Activated B cell treated with CpG ODN at 0.5 μM for 24 hours (primary cell): Measurements from ENCODE around the gene TRIL. TPM values are rescaled to one million over a fixed set of nuclear protein-coding genes. Genes with fewer than 3 reads are reported as not detected.
A peak's percentile ranks its signal among the peaks of the same experiment; 100 is the strongest.

Experiments used
- ATAC-seq: fragments of 200-7000 bp; cut with Tn5 transposase; one replicate; pipeline ENCODE4 v1.10.0; 2021; ENCODE audit warnings: low read depth, mild to moderate bottlenecking, moderate library complexity
- CTCF ChIA-PET: fragments of 350-600 bp; sonication (Branson Sonifier 250); formaldehyde crosslinking; loops from one replicate; lab custom pipeline; 2021; ENCODE audit warnings: antibody characterized with exemption; lab: Charles Lee
- POLR2A ChIA-PET: fragments of 350-600 bp; sonication (Branson Sonifier 250); formaldehyde crosslinking; loops from one replicate; lab custom pipeline; 2021; ENCODE audit warnings: antibody characterized with exemption; lab: Charles Lee
- DNase-seq: peaks from one replicate; pipeline ENCODE4 v3.0.0; 2022
- H3K27ac Mint-ChIP-seq: one replicate; pipeline ENCODE4 v1.8.0; 2020; ENCODE audit warnings: mixed read lengths
- H3K27me3 Mint-ChIP-seq: one replicate; pipeline ENCODE4 v1.8.0; 2021; ENCODE audit warnings: mixed read lengths
- H3K36me3 Mint-ChIP-seq: one replicate; pipeline ENCODE4 v1.8.0; 2021; ENCODE audit warnings: low read depth, mixed read lengths
- H3K4me1 Mint-ChIP-seq: one replicate; pipeline ENCODE4 v1.8.0; 2021; ENCODE audit warnings: mixed read lengths
- H3K4me3 Mint-ChIP-seq: one replicate; pipeline ENCODE4 v1.8.0; 2020; ENCODE audit warnings: mild to moderate bottlenecking, mixed read lengths
- H3K9me3 Mint-ChIP-seq: one replicate; pipeline ENCODE4 v1.8.0; 2020; ENCODE audit warnings: mixed read lengths
- intact Hi-C: fragments of 100-400 bp; cut with micrococcal nuclease; formaldehyde crosslinking; loops from one replicate; pipeline ENCODE4 v1.15.1; 2024
- total RNA-seq: library from RNA; stranded (reverse); gene quantifications from 2 replicates; pipeline ENCODE4 v1.2.3, GENCODE V29; 2022
- TF ChIP-seq, protein P1 (sequence below): fragments of 200-600 bp; IDR thresholded peaks from one replicate; pipeline ENCODE4 v1.8.0; 2022; ENCODE audit warnings: antibody characterized with exemption, mild to moderate bottlenecking

TRIL gene
- total RNA-seq, 1 donor from 2014 or later: not detected

DNA sequence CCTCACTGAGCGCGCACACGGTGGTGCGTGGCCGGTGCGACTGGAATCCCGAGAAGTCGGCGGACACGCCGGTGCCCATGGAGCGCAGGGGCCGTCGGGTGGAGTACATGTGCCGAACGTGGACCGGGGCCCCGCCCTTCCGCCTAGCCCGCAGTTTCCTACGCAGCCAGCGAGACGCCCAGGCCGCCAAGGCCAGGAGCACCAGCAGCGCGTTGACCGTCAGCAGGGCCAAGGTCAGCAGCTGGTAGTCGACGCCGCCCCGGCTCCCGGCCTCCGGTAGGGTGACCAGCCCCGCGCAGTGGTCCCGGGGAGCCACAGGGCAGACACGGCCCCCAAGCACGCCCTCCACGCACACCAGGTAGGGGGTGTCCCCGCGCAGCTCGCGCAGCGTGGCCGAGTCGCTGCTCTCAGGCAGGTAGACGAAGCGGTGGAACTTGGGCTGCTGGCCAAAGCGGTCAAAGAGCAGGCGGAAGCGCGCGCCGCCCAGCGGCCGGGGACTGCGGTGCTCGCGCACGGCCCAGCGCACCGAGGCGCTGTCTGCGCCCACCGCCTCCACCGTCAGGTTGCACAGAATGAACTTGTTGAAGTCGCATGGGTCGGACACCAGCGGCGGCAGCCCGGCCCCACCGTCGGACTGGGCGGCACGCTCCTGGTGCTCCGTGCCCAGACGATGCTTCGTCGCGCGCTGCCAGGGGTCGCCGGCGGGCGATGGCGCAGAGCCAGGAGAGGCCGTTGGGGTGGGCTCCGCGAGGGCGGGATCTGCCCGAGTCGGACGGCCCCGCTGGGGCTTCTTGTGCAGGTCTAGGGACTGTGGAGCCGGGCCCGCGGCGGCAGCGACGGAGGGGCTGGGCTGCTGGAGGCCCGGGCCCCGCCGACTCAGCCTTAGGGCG, 2.2 kb downstream of the TRIL start:
- H3K36me3 Mint-ChIP-seq: no peaks in the 10 kb centered on the region
- ChIA-PET CTCF (interaction anchor here (1.0 to 1.4 kb wide), 2 partner anchors 29 to 151 kb away, joined by 3 to 7 read pairs; no protein-coding TSS in a partner anchor), POLR2A (no interaction called here)
- no peak overlapping the region for H3K27ac Mint-ChIP-seq
- no peaks in the 10 kb centered on the region for H3K9me3 Mint-ChIP-seq
- TF ChIP-seq, protein P1, sequence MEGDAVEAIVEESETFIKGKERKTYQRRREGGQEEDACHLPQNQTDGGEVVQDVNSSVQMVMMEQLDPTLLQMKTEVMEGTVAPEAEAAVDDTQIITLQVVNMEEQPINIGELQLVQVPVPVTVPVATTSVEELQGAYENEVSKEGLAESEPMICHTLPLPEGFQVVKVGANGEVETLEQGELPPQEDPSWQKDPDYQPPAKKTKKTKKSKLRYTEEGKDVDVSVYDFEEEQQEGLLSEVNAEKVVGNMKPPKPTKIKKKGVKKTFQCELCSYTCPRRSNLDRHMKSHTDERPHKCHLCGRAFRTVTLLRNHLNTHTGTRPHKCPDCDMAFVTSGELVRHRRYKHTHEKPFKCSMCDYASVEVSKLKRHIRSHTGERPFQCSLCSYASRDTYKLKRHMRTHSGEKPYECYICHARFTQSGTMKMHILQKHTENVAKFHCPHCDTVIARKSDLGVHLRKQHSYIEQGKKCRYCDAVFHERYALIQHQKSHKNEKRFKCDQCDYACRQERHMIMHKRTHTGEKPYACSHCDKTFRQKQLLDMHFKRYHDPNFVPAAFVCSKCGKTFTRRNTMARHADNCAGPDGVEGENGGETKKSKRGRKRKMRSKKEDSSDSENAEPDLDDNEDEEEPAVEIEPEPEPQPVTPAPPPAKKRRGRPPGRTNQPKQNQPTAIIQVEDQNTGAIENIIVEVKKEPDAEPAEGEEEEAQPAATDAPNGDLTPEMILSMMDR: no peak
- H3K27me3 Mint-ChIP-seq: peaks cover 50% of the 10 kb centered on the region
- peak; percentile 34 for ATAC-seq
- intact Hi-C loops: loop anchor here (10.0 kb wide), 1 partner anchor 1761 kb away; no protein-coding TSS in a partner anchor
- DNase-seq: peak; percentile 20
- peak overlapping the region; percentile 56 for H3K4me3 Mint-ChIP-seq
- peaks cover 14% of the 10 kb centered on the region for H3K4me1 Mint-ChIP-seq

GRCh38 chr7:28955356-28955717, 2.8 kb downstream of the TRIL start:
- Mint-ChIP-seq H3K27me3 (peaks cover 54% of the 10 kb centered on the region), H3K4me1 (peaks cover 14% of the 10 kb centered on the region), H3K4me3 (peak overlapping the region; percentile 22), H3K27ac (no peak overlapping the region), H3K9me3 (no peaks in the 10 kb centered on the region), H3K36me3 (no peaks in the 10 kb centered on the region)
- ATAC-seq (no peak), DNase-seq (no peak)
- intact Hi-C loops: loop anchor here (10.0 kb wide), 1 partner anchor 1761 kb away; no protein-coding TSS in a partner anchor
- CTCF ChIA-PET: no interaction called here
- POLR2A ChIA-PET: no interaction called here
- TF ChIP-seq, protein P1: no peak

DNA sequence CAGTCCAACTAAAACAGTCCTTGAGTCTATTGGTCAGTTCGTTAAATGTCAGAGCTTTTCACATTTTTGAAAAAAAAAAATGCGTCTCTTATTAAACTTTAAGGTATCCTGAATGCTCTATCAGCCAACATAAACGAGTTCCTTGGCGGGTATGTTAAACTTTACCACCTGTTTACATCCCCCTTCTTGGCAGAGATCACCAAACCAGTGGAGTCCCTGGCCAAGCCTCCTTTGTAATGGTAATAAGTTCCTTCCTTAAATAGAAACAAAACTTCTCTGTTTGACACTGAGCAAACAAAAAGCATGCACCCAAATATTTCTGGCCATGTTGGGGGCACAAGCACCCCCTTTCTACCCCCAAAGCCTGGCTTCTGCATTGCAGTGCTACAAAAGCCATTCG, 3.2 kb downstream of the TRIL start:
- Mint-ChIP-seq H3K4me1 (peaks cover 14% of the 10 kb centered on the region), H3K27ac (no peak overlapping the region), H3K4me3 (no peak overlapping the region), H3K36me3 (no peaks in the 10 kb centered on the region), H3K27me3 (peaks cover 54% of the 10 kb centered on the region), H3K9me3 (no peaks in the 10 kb centered on the region)
- ChIA-PET POLR2A (no interaction called here), CTCF (no interaction called here)
- TF ChIP-seq, protein P1: no peak
- intact Hi-C loops: loop anchor here (10.0 kb wide), 1 partner anchor 1760 kb away; no protein-coding TSS in a partner anchor
- DNase-seq (no peak), ATAC-seq (no peak)

DNA sequence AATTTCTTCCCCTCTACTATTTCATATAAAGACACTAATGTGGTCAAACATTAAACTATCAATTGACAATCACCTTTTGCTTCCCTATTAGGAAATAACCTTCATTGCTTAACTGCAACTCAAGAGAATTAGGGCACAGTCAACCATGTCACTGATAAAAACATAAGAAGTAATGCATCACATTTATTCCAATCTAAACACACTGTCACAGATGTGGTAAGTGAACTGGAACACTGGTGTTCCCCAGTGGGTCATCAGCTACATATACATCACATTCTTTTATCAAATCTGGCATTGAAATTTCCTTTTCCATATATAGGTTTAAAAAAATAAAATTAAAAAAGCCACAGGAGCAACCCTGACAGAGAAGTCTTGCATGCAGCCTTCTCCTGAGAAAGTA, 3.7 kb downstream of the TRIL start:
- Mint-ChIP-seq H3K4me1 (peaks cover 14% of the 10 kb centered on the region), H3K27ac (no peak overlapping the region), H3K4me3 (no peak overlapping the region), H3K36me3 (no peaks in the 10 kb centered on the region), H3K9me3 (no peaks in the 10 kb centered on the region), H3K27me3 (peaks cover 54% of the 10 kb centered on the region)
- TF ChIP-seq, protein P1: no peak
- no peak for ATAC-seq
- intact Hi-C loops: loop anchor here (10.0 kb wide), 1 partner anchor 1760 kb away; no protein-coding TSS in a partner anchor
- DNase-seq: no peak
- ChIA-PET POLR2A (no interaction called here), CTCF (no interaction called here)

- no peaks in the 10 kb centered on the region for H3K9me3 Mint-ChIP-seq
- TF ChIP-seq, protein P1: no peak
- H3K36me3 Mint-ChIP-seq: no peaks in the 10 kb centered on the region
- ATAC-seq (no peak), DNase-seq (no peak)
- CTCF ChIA-PET: interaction anchor here (0.9 kb wide), 1 partner anchor 32 kb away, joined by 3 read pairs; no protein-coding TSS in a partner anchor
- intact Hi-C loops: loop anchor here (10.0 kb wide), 1 partner anchor 1759 kb away; no protein-coding TSS in a partner anchor
- no peak overlapping the region for H3K27ac Mint-ChIP-seq
- peaks cover 12% of the 10 kb centered on the region for H3K4me1 Mint-ChIP-seq
- peaks cover 46% of the 10 kb centered on the region for H3K27me3 Mint-ChIP-seq
- POLR2A ChIA-PET: no interaction called here
- no peak overlapping the region for H3K4me3 Mint-ChIP-seq
These were observed 4.5 kb downstream of the TRIL start for GRCh38 chr7:28953633-28954032.
